HEK293 (cell line): ENCODE data around the gene FSTL3.

Experiments used
- EGR2 ChIP-seq: fragments of 450-650 bp; formaldehyde crosslinking; IDR thresholded peaks from 2 replicates; pipeline ENCODE4 v1.5.1; 2016; ENCODE audit warnings: low read depth, missing biosample characterization, missing genetic modification characterization
- GLI2 ChIP-seq: fragments of 450-650 bp; formaldehyde crosslinking; IDR thresholded peaks from 2 replicates; pipeline ENCODE4; 2017; ENCODE audit warnings: missing biosample characterization, missing genetic modification characterization, low read depth, borderline replicate concordance
- HOXD13 ChIP-seq: sonication (generic); formaldehyde crosslinking; IDR thresholded peaks from 2 replicates; pipeline ENCODE4 v1.8.0; 2022; ENCODE audit warnings: missing genetic modification reagents, borderline replicate concordance
- KLF1 ChIP-seq: fragments of 450-650 bp; formaldehyde crosslinking; IDR thresholded peaks from 2 replicates; pipeline ENCODE4 v1.5.1; 2016; ENCODE audit warnings: missing biosample characterization, missing genetic modification characterization
- ZEB2 ChIP-seq: fragments of 450-650 bp; formaldehyde crosslinking; IDR thresholded peaks from 2 replicates; pipeline ENCODE4 v1.5.1; 2016; ENCODE audit warnings: missing biosample characterization, missing genetic modification characterization
- ZFP3 ChIP-seq: fragments of 450-650 bp; formaldehyde crosslinking; IDR thresholded peaks from 2 replicates; pipeline ENCODE4 v1.5.1; 2016; ENCODE audit warnings: low read depth, missing biosample characterization, missing genetic modification characterization
- ZFP69B ChIP-seq: fragments of 450-650 bp; formaldehyde crosslinking; IDR thresholded peaks from 2 replicates; pipeline ENCODE4 v1.5.1; 2016; ENCODE audit warnings: missing biosample characterization, missing genetic modification characterization
- ZIC2 ChIP-seq: fragments of 450-650 bp; formaldehyde crosslinking; IDR thresholded peaks from 2 replicates; pipeline ENCODE4 v1.5.1; 2016; ENCODE audit warnings: missing biosample characterization, missing genetic modification characterization
- ZNF10 ChIP-seq: fragments of 450-650 bp; formaldehyde crosslinking; IDR thresholded peaks from 2 replicates; pipeline ENCODE4 v1.5.1; 2017; ENCODE audit warnings: missing biosample characterization, missing genetic modification characterization
- ZNF112 ChIP-seq: fragments of 450-650 bp; formaldehyde crosslinking; IDR thresholded peaks from 2 replicates; pipeline ENCODE4 v1.5.0; 2017; ENCODE audit warnings: missing biosample characterization, missing genetic modification characterization
- ZNF157 ChIP-seq: fragments of 450-650 bp; formaldehyde crosslinking; IDR thresholded peaks from 2 replicates; pipeline ENCODE4 v1.5.1; 2016; ENCODE audit warnings: missing biosample characterization, missing genetic modification characterization
- ZNF19 ChIP-seq: fragments of 450-650 bp; formaldehyde crosslinking; IDR thresholded peaks from 2 replicates; pipeline ENCODE4; 2016; ENCODE audit warnings: missing biosample characterization, missing genetic modification characterization, low read depth
- ZNF214 ChIP-seq: fragments of 450-650 bp; formaldehyde crosslinking; IDR thresholded peaks from 2 replicates; pipeline ENCODE4 v1.5.1; 2017; ENCODE audit warnings: missing biosample characterization, mild to moderate bottlenecking, missing genetic modification characterization, borderline replicate concordance
- ZNF292 ChIP-seq: fragments of 450-650 bp; formaldehyde crosslinking; IDR thresholded peaks from 2 replicates; pipeline ENCODE4 v1.5.1; 2016; ENCODE audit warnings: low read depth, missing biosample characterization, missing genetic modification characterization, borderline replicate concordance
- ZNF354C ChIP-seq: fragments of 450-650 bp; formaldehyde crosslinking; IDR thresholded peaks from 2 replicates; pipeline ENCODE4 v1.5.1; 2016; ENCODE audit warnings: missing biosample characterization, missing genetic modification characterization, low read depth, borderline replicate concordance
- ZNF391 ChIP-seq: fragments of 450-650 bp; formaldehyde crosslinking; IDR thresholded peaks from 2 replicates; pipeline ENCODE4 v1.5.1; 2016; ENCODE audit warnings: low read depth, missing biosample characterization, missing genetic modification characterization, borderline replicate concordance
- ZNF394 ChIP-seq: fragments of 450-650 bp; formaldehyde crosslinking; IDR thresholded peaks from 2 replicates; pipeline ENCODE4 v1.5.1; 2016; ENCODE audit warnings: missing biosample characterization, missing genetic modification characterization, mild to moderate bottlenecking, moderate library complexity, borderline replicate concordance
- ZNF473 ChIP-seq: fragments of 450-650 bp; formaldehyde crosslinking; IDR thresholded peaks from 2 replicates; pipeline ENCODE4 v1.5.1; 2017; ENCODE audit warnings: missing biosample characterization, missing genetic modification characterization
- ZNF561 ChIP-seq: fragments of 450-650 bp; IDR thresholded peaks from 2 replicates; pipeline ENCODE4 v1.5.1; 2018; ENCODE audit warnings: missing biosample characterization, missing genetic modification characterization, borderline replicate concordance
- ZNF785 ChIP-seq: fragments of 450-650 bp; formaldehyde crosslinking; IDR thresholded peaks from 2 replicates; pipeline ENCODE4 v1.5.1; 2016; ENCODE audit warnings: missing biosample characterization, missing genetic modification characterization
- ZNF792 ChIP-seq: fragments of 450-650 bp; formaldehyde crosslinking; IDR thresholded peaks from 2 replicates; pipeline ENCODE4 v1.5.1; 2016; ENCODE audit warnings: missing biosample characterization, missing genetic modification characterization
- TF ChIP-seq, protein P1 (sequence below): fragments of 450-650 bp; formaldehyde crosslinking; IDR thresholded peaks from 2 replicates; pipeline ENCODE4 v1.5.1; 2016; ENCODE audit warnings: missing biosample characterization, missing genetic modification characterization
- TF ChIP-seq, protein P2 (sequence below): fragments of 450-650 bp; formaldehyde crosslinking; optimal IDR thresholded peaks from 2 replicates; pipeline ENCODE3; 2016; ENCODE audit warnings: missing biosample characterization, mild to moderate bottlenecking, missing genetic modification characterization
- TF ChIP-seq, protein P3 (sequence below): fragments of 450-650 bp; formaldehyde crosslinking; IDR thresholded peaks from 2 replicates; pipeline ENCODE4 v1.5.1; 2016; ENCODE audit warnings: missing biosample characterization, missing genetic modification characterization, low read depth
- TF ChIP-seq, protein P4 (sequence below): fragments of 450-650 bp; IDR thresholded peaks from 2 replicates; pipeline ENCODE4 v1.5.1; 2018; ENCODE audit warnings: missing biosample characterization, mild to moderate bottlenecking, missing genetic modification characterization
- TF ChIP-seq, protein P5 (sequence below): fragments of 450-650 bp; formaldehyde crosslinking; IDR thresholded peaks from 2 replicates; pipeline ENCODE4 v1.5.1; 2016; ENCODE audit warnings: missing biosample characterization, missing genetic modification characterization, low read depth
- TF ChIP-seq, protein P6 (sequence below): fragments of 450-650 bp; formaldehyde crosslinking; IDR thresholded peaks from 2 replicates; pipeline ENCODE4 v1.5.1; 2016; ENCODE audit warnings: missing biosample characterization, missing genetic modification characterization

The FSTL3 gene

DNA sequence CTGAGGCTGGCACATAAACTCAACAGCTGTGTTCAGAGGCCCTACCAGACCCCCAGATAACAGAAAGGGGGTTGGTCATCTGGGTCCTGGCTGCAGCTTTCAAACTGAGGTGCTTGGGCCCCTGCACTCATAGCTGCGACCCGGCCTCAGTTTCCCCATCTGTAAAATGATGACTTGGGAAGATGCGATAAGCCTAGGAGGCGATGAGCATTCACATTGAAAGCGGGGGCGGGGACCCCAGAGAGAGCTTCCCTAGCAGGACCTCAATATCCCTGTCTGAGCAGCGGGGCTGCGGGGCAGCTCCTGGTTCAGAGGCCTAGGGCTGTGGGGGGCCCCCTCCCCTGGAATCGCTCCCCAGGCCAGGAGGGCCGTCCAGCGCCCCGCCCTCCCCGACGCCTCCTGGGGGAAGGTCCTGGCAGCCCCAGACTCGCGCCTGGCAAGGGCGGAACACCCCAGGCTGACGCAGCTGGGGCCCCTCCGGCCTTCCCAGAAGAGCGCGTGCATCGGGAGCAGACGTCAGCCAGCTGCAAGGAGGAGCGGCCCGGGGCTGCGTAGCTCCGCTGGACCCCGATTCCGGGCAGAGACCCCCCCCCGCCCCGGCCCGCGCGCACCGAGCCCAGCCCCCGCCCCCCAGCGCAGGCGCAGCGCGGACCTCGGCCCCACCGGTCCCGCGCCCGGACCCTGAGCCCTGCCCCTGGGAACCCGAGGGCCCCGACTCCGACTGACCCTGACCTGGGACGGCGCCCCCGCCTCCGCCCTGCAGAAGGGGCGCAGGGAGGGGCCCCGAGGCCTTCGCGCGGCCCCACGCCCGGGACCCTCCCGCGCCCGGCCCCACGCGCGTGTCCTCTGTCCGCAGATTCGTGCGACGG lies 3.5 kb downstream of the FSTL3 start (continued):
- TF ChIP-seq, protein P1, sequence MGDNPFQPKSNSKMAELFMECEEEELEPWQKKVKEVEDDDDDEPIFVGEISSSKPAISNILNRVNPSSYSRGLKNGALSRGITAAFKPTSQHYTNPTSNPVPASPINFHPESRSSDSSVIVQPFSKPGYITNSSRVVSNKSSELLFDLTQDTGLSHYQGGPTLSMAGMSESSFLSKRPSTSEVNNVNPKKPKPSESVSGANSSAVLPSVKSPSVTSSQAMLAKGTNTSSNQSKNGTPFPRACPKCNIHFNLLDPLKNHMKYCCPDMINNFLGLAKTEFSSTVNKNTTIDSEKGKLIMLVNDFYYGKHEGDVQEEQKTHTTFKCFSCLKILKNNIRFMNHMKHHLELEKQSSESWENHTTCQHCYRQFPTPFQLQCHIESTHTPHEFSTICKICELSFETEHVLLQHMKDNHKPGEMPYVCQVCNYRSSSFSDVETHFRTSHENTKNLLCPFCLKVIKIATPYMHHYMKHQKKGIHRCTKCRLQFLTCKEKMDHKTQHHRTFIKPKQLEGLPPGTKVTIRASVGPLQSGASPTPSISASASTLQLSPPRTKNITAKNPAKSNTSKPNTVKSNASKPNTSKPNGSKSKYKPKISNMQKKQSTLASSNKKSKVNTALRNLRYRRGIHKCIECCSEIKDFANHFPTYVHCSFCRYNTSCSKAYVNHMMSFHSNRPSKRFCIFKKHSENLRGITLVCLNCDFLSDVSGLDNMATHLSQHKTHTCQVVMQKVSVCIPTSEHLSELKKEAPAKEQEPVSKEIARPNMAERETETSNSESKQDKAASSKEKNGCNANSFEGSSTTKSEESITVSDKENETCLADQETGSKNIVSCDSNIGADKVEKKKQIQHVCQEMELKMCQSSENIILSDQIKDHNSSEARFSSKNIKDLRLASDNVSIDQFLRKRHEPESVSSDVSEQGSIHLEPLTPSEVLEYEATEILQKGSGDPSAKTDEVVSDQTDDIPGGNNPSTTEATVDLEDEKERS (tag by site-specific recombination): no peak
- TF ChIP-seq ZNF157 (tag by site-specific recombination): no peak
- TF ChIP-seq, protein P2, sequence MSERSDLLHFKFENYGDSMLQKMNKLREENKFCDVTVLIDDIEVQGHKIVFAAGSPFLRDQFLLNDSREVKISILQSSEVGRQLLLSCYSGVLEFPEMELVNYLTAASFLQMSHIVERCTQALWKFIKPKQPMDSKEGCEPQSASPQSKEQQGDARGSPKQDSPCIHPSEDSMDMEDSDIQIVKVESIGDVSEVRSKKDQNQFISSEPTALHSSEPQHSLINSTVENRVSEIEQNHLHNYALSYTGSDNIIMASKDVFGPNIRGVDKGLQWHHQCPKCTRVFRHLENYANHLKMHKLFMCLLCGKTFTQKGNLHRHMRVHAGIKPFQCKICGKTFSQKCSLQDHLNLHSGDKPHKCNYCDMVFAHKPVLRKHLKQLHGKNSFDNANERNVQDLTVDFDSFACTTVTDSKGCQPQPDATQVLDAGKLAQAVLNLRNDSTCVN: no peak
- peak; percentile 56 for TF ChIP-seq KLF1
- no peak for TF ChIP-seq ZNF792
- TF ChIP-seq, protein P3, sequence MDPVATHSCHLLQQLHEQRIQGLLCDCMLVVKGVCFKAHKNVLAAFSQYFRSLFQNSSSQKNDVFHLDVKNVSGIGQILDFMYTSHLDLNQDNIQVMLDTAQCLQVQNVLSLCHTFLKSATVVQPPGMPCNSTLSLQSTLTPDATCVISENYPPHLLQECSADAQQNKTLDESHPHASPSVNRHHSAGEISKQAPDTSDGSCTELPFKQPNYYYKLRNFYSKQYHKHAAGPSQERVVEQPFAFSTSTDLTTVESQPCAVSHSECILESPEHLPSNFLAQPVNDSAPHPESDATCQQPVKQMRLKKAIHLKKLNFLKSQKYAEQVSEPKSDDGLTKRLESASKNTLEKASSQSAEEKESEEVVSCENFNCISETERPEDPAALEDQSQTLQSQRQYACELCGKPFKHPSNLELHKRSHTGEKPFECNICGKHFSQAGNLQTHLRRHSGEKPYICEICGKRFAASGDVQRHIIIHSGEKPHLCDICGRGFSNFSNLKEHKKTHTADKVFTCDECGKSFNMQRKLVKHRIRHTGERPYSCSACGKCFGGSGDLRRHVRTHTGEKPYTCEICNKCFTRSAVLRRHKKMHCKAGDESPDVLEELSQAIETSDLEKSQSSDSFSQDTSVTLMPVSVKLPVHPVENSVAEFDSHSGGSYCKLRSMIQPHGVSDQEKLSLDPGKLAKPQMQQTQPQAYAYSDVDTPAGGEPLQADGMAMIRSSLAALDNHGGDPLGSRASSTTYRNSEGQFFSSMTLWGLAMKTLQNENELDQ: no peak
- TF ChIP-seq EGR2 (tag by site-specific recombination): no peak
- no peak for TF ChIP-seq ZNF473 (tag by site-specific recombination)
- TF ChIP-seq GLI2 (tag by site-specific recombination): no peak
- TF ChIP-seq, protein P4, sequence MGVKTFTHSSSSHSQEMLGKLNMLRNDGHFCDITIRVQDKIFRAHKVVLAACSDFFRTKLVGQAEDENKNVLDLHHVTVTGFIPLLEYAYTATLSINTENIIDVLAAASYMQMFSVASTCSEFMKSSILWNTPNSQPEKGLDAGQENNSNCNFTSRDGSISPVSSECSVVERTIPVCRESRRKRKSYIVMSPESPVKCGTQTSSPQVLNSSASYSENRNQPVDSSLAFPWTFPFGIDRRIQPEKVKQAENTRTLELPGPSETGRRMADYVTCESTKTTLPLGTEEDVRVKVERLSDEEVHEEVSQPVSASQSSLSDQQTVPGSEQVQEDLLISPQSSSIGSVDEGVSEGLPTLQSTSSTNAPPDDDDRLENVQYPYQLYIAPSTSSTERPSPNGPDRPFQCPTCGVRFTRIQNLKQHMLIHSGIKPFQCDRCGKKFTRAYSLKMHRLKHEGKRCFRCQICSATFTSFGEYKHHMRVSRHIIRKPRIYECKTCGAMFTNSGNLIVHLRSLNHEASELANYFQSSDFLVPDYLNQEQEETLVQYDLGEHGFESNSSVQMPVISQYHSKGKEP (tag by site-specific recombination): no peak
- TF ChIP-seq ZNF354C: no peak
- TF ChIP-seq, protein P5, sequence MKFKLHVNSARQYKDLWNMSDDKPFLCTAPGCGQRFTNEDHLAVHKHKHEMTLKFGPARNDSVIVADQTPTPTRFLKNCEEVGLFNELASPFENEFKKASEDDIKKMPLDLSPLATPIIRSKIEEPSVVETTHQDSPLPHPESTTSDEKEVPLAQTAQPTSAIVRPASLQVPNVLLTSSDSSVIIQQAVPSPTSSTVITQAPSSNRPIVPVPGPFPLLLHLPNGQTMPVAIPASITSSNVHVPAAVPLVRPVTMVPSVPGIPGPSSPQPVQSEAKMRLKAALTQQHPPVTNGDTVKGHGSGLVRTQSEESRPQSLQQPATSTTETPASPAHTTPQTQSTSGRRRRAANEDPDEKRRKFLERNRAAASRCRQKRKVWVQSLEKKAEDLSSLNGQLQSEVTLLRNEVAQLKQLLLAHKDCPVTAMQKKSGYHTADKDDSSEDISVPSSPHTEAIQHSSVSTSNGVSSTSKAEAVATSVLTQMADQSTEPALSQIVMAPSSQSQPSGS (tag by site-specific recombination): no peak
- TF ChIP-seq ZNF394 (tag by site-specific recombination): no peak
- TF ChIP-seq ZNF785 (tag by site-specific recombination): no peak
- peak; percentile 73; the same call in 1 of the 2 replicates for TF ChIP-seq ZNF561 (tag by site-specific recombination)
- no peak for TF ChIP-seq ZNF112 (tag by site-specific recombination)
- TF ChIP-seq ZEB2: no peak
- TF ChIP-seq, protein P6, sequence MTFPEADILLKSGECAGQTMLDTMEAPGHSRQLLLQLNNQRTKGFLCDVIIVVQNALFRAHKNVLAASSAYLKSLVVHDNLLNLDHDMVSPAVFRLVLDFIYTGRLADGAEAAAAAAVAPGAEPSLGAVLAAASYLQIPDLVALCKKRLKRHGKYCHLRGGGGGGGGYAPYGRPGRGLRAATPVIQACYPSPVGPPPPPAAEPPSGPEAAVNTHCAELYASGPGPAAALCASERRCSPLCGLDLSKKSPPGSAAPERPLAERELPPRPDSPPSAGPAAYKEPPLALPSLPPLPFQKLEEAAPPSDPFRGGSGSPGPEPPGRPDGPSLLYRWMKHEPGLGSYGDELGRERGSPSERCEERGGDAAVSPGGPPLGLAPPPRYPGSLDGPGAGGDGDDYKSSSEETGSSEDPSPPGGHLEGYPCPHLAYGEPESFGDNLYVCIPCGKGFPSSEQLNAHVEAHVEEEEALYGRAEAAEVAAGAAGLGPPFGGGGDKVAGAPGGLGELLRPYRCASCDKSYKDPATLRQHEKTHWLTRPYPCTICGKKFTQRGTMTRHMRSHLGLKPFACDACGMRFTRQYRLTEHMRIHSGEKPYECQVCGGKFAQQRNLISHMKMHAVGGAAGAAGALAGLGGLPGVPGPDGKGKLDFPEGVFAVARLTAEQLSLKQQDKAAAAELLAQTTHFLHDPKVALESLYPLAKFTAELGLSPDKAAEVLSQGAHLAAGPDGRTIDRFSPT (tag by site-specific recombination): no peak
- TF ChIP-seq ZNF19 (tag by site-specific recombination): no peak
- TF ChIP-seq ZNF214 (tag by site-specific recombination): no peak
- TF ChIP-seq HOXD13 (CRISPR knock-in tag): no peak
- no peak for TF ChIP-seq ZFP69B
- TF ChIP-seq ZNF391: no peak
- TF ChIP-seq ZFP3 (tag by site-specific recombination): no peak
- TF ChIP-seq ZIC2 (tag by site-specific recombination): peak; percentile 73
- TF ChIP-seq ZNF292 (tag by site-specific recombination): no peak
- no peak for TF ChIP-seq ZNF10 (tag by site-specific recombination)
